GM12891 (cell line): Measurements from ENCODE around the gene GUCA1A.

Experiments
- POLR2AphosphoS5 ChIP-seq: IDR thresholded peaks from 2 replicates; pipeline ENCODE4 v1.6.1; 2011; ENCODE audit warnings: low read depth, low read length, control low read depth
- SPI1 ChIP-seq: IDR thresholded peaks from 2 replicates; pipeline ENCODE4 v1.6.1; 2011; ENCODE audit warnings: low read depth, low read length, control low read depth

DNA sequence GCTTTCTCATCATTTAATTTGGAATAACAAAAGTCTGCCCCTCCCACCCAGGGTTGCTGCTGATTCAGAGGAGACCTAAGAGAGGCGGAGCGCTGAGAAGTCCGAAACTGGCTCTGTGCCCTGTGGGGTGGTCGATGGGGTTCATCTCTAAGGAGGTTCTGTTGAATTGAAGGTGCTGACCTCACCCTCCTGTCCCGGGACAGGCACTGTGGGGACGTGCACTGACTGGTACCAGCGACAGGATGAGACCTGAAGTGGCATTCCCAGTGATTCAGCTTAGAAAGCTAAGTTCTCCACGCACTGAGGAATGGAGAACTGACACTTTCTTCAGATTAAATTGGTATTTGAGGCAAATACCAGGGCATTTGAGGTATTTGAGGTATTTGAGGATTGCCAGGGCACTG, 20.3 kb downstream of the GUCA1A start:
- no peak for TF ChIP-seq SPI1
- no peak for TF ChIP-seq POLR2AphosphoS5
